IPS-18a (cell line): ENCODE results near the gene ASF1B.

ENCODE experiments used
- H3K27ac ChIP-seq: one replicate; pipeline ENCODE4 v1.5.1; 2013; ENCODE audit warnings: low read length
- H3K27me3 ChIP-seq: one replicate; pipeline ENCODE4 v1.6.1; 2013; ENCODE audit warnings: mild to moderate bottlenecking, low read length; ENCODE audit not compliant: control insufficient read depth, insufficient read depth
- H3K36me3 ChIP-seq: one replicate; pipeline ENCODE4 v1.6.1; 2013; ENCODE audit warnings: low read depth, low read length; ENCODE audit not compliant: control insufficient read depth
- H3K4me1 ChIP-seq: one replicate; pipeline ENCODE4 v1.6.1; 2013; ENCODE audit warnings: low read depth, low read length; ENCODE audit not compliant: control insufficient read depth
- H3K4me3 ChIP-seq: one replicate; pipeline ENCODE4 v1.5.1; 2013; ENCODE audit warnings: low read length
- H3K9ac ChIP-seq: one replicate; pipeline ENCODE4 v1.6.1; 2013; ENCODE audit warnings: mild to moderate bottlenecking, low read length, moderate library complexity
- H3K9me3 ChIP-seq: one replicate; pipeline ENCODE4 v1.6.1; 2013; ENCODE audit warnings: low read depth, low read length; ENCODE audit not compliant: control insufficient read depth

ASF1B gene

GRCh38 chr19:14101003-14101545, 35.3 kb downstream of the ASF1B start:
- no peak overlapping the region for H3K9ac ChIP-seq
- no peak overlapping the region for H3K4me3 ChIP-seq
- no peaks in the 10 kb centered on the region for H3K9me3 ChIP-seq
- H3K27ac ChIP-seq = no peak overlapping the region
- no peaks in the 10 kb centered on the region for H3K27me3 ChIP-seq
- no peaks in the 10 kb centered on the region for H3K4me1 ChIP-seq
- H3K36me3 ChIP-seq = peaks cover 6% of the 10 kb centered on the region

GRCh38 chr19:14097532-14098151, 38.7 kb downstream of the ASF1B start:
- H3K27me3 ChIP-seq = no peaks in the 10 kb centered on the region
- no peak overlapping the region for H3K4me3 ChIP-seq
- peaks cover 6% of the 10 kb centered on the region for H3K36me3 ChIP-seq
- H3K9ac ChIP-seq = no peak overlapping the region
- H3K27ac ChIP-seq = no peak overlapping the region
- peaks cover 9% of the 10 kb centered on the region for H3K9me3 ChIP-seq
- H3K4me1 ChIP-seq = no peaks in the 10 kb centered on the region

- no peaks in the 10 kb centered on the region for H3K27me3 ChIP-seq
- peaks cover 6% of the 10 kb centered on the region for H3K36me3 ChIP-seq
- no peak overlapping the region for H3K4me3 ChIP-seq
- no peak overlapping the region for H3K9ac ChIP-seq
- H3K27ac ChIP-seq = no peak overlapping the region
- H3K9me3 ChIP-seq = peaks cover 9% of the 10 kb centered on the region
- H3K4me1 ChIP-seq = peaks cover 4% of the 10 kb centered on the region
These were observed 40.0 kb downstream of the ASF1B start for GRCh38 chr19:14096272-14096992.

- H3K27ac ChIP-seq = no peak overlapping the region
- H3K9ac ChIP-seq = no peak overlapping the region
- peaks cover 3% of the 10 kb centered on the region for H3K36me3 ChIP-seq
- H3K4me1 ChIP-seq = peaks cover 4% of the 10 kb centered on the region
- peaks cover 9% of the 10 kb centered on the region for H3K9me3 ChIP-seq
- no peaks in the 10 kb centered on the region for H3K27me3 ChIP-seq
- H3K4me3 ChIP-seq = no peak overlapping the region
These were observed 41.5 kb downstream of the ASF1B start for GRCh38 chr19:14094854-14095253.

- no peak overlapping the region for H3K9ac ChIP-seq
- peaks cover 12% of the 10 kb centered on the region for H3K27me3 ChIP-seq
- peaks cover 9% of the 10 kb centered on the region for H3K4me1 ChIP-seq
- peaks cover 10% of the 10 kb centered on the region for H3K36me3 ChIP-seq
- H3K9me3 ChIP-seq = peaks cover 9% of the 10 kb centered on the region
- H3K4me3 ChIP-seq = no peak overlapping the region
- no peak overlapping the region for H3K27ac ChIP-seq
These were observed 43.1 kb downstream of the ASF1B start for GRCh38 chr19:14093117-14093823.

GRCh38 chr19:14091813-14092462, 44.5 kb downstream of the ASF1B start:
- Histone ChIP-seq H3K27me3 (peaks cover 12% of the 10 kb centered on the region), H3K27ac (no peak overlapping the region), H3K9ac (no peak overlapping the region)

GRCh38 chr19:14091081-14091812, 45.1 kb downstream of the ASF1B start:
- peaks cover 9% of the 10 kb centered on the region for H3K4me1 ChIP-seq
- peaks cover 12% of the 10 kb centered on the region for H3K27me3 ChIP-seq
- peaks cover 11% of the 10 kb centered on the region for H3K36me3 ChIP-seq
- peaks cover 9% of the 10 kb centered on the region for H3K9me3 ChIP-seq
- H3K9ac ChIP-seq = peak overlapping the region; percentile 42
- H3K27ac ChIP-seq = no peak overlapping the region
- peak overlapping the region; percentile 81 for H3K4me3 ChIP-seq

More at GRCh38 chr19:14091813-14092462, 44.5 kb downstream of the ASF1B start:
- Histone ChIP-seq H3K9me3 (peaks cover 9% of the 10 kb centered on the region), H3K4me3 (peak overlapping the region; percentile 81), H3K36me3 (peaks cover 12% of the 10 kb centered on the region), H3K4me1 (peaks cover 9% of the 10 kb centered on the region)

- Histone ChIP-seq H3K27ac (no peak within 1 kb of the TSS), H3K4me1 (peaks cover 9% of the 10 kb centered on the region), H3K27me3 (peaks cover 12% of the 10 kb centered on the region), H3K9ac (peak within 1 kb of the TSS; percentile 42), H3K36me3 (peaks cover 11% of the 10 kb centered on the region), H3K9me3 (peaks cover 9% of the 10 kb centered on the region), H3K4me3 (peak within 1 kb of the TSS; percentile 81)
These were observed 45.8 kb downstream of the ASF1B start, which contains the start of gene SAMD1 for GRCh38 chr19:14090509-14091080. Gene SAMD1, minus strand, starts transcription at chr19:14090751.

GRCh38 chr19:14089662-14090508, 46.5 kb downstream of the ASF1B start:
- H3K36me3 ChIP-seq = peaks cover 11% of the 10 kb centered on the region
- peaks cover 9% of the 10 kb centered on the region for H3K4me1 ChIP-seq
- H3K9me3 ChIP-seq = peaks cover 9% of the 10 kb centered on the region
- no peak overlapping the region for H3K9ac ChIP-seq
- no peak overlapping the region for H3K27ac ChIP-seq
- peaks cover 12% of the 10 kb centered on the region for H3K27me3 ChIP-seq
- peak overlapping the region; percentile 57 for H3K4me3 ChIP-seq

- no peak overlapping the region for H3K27ac ChIP-seq
- H3K9ac ChIP-seq = no peak overlapping the region
- peaks cover 12% of the 10 kb centered on the region for H3K27me3 ChIP-seq
These were observed 47.1 kb downstream of the ASF1B start for GRCh38 chr19:14089412-14089661.

More at GRCh38 chr19:14089412-14089661, 47.1 kb downstream of the ASF1B start:
- Histone ChIP-seq H3K36me3 (peaks cover 11% of the 10 kb centered on the region), H3K4me1 (peaks cover 9% of the 10 kb centered on the region), H3K4me3 (peak overlapping the region; percentile 57), H3K9me3 (peaks cover 9% of the 10 kb centered on the region)
